ENCODE results near the gene HAUS6.

HAUS6 gene

DNA sequence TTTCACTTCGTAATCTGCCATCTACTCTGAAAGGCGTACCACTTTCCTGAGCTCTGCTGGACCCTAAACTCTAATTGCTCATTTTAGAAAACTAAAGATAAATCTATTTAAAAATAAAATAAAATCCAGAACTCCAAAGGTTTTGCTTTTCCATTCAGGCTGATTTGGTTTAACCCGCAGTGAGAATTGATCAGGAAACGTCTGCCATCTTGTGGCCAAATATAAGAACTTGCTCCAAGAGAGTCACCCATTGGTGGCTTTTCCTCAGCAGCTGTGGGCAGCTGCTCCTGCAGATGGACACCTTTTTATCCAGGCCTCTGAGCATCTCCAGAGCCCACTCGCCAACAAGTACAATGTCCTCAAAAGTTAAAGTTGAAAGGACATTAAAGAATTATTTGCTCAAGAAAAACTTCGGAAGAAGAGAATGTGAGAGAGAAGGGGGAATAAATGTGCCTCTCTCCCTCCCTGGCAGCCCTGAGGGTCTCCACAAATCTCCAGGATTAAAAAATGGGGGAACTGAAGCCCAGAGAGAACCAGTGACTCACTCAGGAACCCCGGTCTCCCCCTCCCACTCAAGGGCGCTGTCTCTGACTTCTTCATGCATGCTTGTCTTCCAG is 73.8 kb downstream of the HAUS6 start:
- H3K4me3 ChIP-seq (replicated peaks; ENCODE audit: insufficient read depth, low read length): no peak overlapping the region
- H3K27ac ChIP-seq (replicated peaks): no peak overlapping the region
- H3K27me3 ChIP-seq (ENCODE audit: insufficient read depth, poor library complexity, severe bottlenecking): no peaks in the 10 kb centered on the region
- DNase-seq (ENCODE audit: low read depth in 1 of 2, low spot score in 1 of 2): peak in 1 of 2 experiments; percentile 9
- no peak for TF ChIP-seq POLR2AphosphoS5 (IDR thresholded peaks at IDR 0.05; ENCODE audit: low read depth)
- TF ChIP-seq, protein P1, sequence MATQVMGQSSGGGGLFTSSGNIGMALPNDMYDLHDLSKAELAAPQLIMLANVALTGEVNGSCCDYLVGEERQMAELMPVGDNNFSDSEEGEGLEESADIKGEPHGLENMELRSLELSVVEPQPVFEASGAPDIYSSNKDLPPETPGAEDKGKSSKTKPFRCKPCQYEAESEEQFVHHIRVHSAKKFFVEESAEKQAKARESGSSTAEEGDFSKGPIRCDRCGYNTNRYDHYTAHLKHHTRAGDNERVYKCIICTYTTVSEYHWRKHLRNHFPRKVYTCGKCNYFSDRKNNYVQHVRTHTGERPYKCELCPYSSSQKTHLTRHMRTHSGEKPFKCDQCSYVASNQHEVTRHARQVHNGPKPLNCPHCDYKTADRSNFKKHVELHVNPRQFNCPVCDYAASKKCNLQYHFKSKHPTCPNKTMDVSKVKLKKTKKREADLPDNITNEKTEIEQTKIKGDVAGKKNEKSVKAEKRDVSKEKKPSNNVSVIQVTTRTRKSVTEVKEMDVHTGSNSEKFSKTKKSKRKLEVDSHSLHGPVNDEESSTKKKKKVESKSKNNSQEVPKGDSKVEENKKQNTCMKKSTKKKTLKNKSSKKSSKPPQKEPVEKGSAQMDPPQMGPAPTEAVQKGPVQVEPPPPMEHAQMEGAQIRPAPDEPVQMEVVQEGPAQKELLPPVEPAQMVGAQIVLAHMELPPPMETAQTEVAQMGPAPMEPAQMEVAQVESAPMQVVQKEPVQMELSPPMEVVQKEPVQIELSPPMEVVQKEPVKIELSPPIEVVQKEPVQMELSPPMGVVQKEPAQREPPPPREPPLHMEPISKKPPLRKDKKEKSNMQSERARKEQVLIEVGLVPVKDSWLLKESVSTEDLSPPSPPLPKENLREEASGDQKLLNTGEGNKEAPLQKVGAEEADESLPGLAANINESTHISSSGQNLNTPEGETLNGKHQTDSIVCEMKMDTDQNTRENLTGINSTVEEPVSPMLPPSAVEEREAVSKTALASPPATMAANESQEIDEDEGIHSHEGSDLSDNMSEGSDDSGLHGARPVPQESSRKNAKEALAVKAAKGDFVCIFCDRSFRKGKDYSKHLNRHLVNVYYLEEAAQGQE (IDR thresholded peaks at IDR 0.05; ENCODE audit: insufficient replicate concordance, low read depth): no peak
- TF ChIP-seq SPI1 (IDR thresholded peaks at IDR 0.05; ENCODE audit: borderline replicate concordance, low read depth): no peak
- TF ChIP-seq, protein P2, sequence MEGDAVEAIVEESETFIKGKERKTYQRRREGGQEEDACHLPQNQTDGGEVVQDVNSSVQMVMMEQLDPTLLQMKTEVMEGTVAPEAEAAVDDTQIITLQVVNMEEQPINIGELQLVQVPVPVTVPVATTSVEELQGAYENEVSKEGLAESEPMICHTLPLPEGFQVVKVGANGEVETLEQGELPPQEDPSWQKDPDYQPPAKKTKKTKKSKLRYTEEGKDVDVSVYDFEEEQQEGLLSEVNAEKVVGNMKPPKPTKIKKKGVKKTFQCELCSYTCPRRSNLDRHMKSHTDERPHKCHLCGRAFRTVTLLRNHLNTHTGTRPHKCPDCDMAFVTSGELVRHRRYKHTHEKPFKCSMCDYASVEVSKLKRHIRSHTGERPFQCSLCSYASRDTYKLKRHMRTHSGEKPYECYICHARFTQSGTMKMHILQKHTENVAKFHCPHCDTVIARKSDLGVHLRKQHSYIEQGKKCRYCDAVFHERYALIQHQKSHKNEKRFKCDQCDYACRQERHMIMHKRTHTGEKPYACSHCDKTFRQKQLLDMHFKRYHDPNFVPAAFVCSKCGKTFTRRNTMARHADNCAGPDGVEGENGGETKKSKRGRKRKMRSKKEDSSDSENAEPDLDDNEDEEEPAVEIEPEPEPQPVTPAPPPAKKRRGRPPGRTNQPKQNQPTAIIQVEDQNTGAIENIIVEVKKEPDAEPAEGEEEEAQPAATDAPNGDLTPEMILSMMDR (IDR thresholded peaks at IDR 0.05; ENCODE audit: insufficient read depth, low read length): peak; percentile 10

DNA sequence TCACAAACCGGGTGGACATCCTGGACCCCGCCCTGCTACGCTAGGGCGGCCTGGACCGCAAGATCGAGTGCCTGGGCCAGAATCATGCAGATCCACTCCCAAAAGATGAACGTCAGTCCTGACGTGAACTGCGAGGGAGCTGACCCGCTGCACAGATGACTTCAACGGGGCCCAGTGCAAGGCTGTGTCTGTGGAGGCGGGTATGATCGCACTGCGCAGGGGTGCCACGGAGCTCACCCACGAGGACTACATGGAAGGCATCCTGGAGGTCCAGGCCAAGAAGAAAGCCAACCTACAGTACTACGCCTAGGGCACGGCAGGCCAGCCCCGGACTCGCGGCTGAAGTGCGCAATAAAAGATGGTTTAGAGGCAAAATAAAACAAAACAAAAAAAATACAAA is 74.9 kb downstream of the HAUS6 start:
- Histone ChIP-seq H3K27ac (replicated peaks) (no peak overlapping the region), H3K4me3 (replicated peaks; ENCODE audit: insufficient read depth, low read length) (no peak overlapping the region), H3K27me3 (ENCODE audit: insufficient read depth, poor library complexity, severe bottlenecking) (no peaks in the 10 kb centered on the region)
- no peak for DNase-seq (ENCODE audit: low read depth in 1 of 2, low spot score in 1 of 2)
- TF ChIP-seq, protein P2 (IDR thresholded peaks at IDR 0.05; ENCODE audit: insufficient read depth, low read length): no peak
- no peak for TF ChIP-seq POLR2AphosphoS5 (IDR thresholded peaks at IDR 0.05; ENCODE audit: low read depth)
- TF ChIP-seq SPI1 (IDR thresholded peaks at IDR 0.05; ENCODE audit: borderline replicate concordance, low read depth): no peak
- no peak for TF ChIP-seq GABPA (IDR thresholded peaks at IDR 0.05; ENCODE audit: low read depth)
- TF ChIP-seq, protein P1 (IDR thresholded peaks at IDR 0.05; ENCODE audit: insufficient replicate concordance, low read depth): no peak

DNA sequence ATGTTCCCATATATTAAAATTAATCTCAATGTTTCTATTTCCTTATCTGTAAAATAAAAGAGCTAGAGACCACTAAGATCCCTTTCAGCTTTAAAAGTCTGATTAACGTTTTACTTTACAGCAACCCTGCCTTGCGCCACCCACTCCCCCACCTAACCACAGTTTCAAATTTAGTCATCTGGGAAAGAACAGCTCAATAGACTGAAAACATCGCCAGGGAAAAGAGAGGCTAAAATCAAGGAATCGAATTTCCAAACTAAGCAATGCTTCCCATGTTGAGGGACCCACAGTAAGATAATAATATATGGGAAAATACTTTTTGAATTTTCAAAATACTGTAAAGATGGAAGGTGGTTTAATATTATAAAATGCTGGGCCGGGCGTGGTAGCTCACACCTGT is 76.3 kb downstream of the HAUS6 start:
- H3K4me3 ChIP-seq (replicated peaks; ENCODE audit: insufficient read depth, low read length): no peak overlapping the region
- TF ChIP-seq, protein P1 (IDR thresholded peaks at IDR 0.05; ENCODE audit: insufficient replicate concordance, low read depth): no peak
- TF ChIP-seq POLR2AphosphoS5 (IDR thresholded peaks at IDR 0.05; ENCODE audit: low read depth) (no peak), SPI1 (IDR thresholded peaks at IDR 0.05; ENCODE audit: borderline replicate concordance, low read depth) (no peak), GABPA (IDR thresholded peaks at IDR 0.05; ENCODE audit: low read depth) (no peak)
- TF ChIP-seq, protein P2 (IDR thresholded peaks at IDR 0.05; ENCODE audit: insufficient read depth, low read length): no peak
- no peaks in the 10 kb centered on the region for H3K27me3 ChIP-seq (ENCODE audit: insufficient read depth, poor library complexity, severe bottlenecking)
- DNase-seq (ENCODE audit: low read depth in 1 of 2, low spot score in 1 of 2): no peak
- H3K27ac ChIP-seq (replicated peaks): no peak overlapping the region
